Activated B cell treated with CpG ODN at 0.5 μM for 24 hours (primary cell): ENCODE results near the gene PRRT2. TPM values are rescaled to one million over a fixed set of nuclear protein-coding genes. Genes with fewer than 3 reads are reported as not detected.
A peak's percentile ranks its signal among the peaks of the same experiment; 100 is the strongest.

ENCODE experiments used
- ATAC-seq: fragments of 200-7000 bp; cut with Tn5 transposase; one replicate; pipeline ENCODE4 v1.10.0; 2021; ENCODE audit warnings: low read depth, mild to moderate bottlenecking, moderate library complexity
- CTCF ChIA-PET: fragments of 350-600 bp; sonication (Branson Sonifier 250); formaldehyde crosslinking; loops from one replicate; lab custom pipeline; 2021; ENCODE audit warnings: antibody characterized with exemption; lab: Charles Lee
- POLR2A ChIA-PET: fragments of 350-600 bp; sonication (Branson Sonifier 250); formaldehyde crosslinking; loops from one replicate; lab custom pipeline; 2021; ENCODE audit warnings: antibody characterized with exemption; lab: Charles Lee
- DNase-seq: peaks from one replicate; pipeline ENCODE4 v3.0.0; 2022
- H3K27ac Mint-ChIP-seq: one replicate; pipeline ENCODE4 v1.8.0; 2020; ENCODE audit warnings: mixed read lengths
- H3K27me3 Mint-ChIP-seq: one replicate; pipeline ENCODE4 v1.8.0; 2021; ENCODE audit warnings: mixed read lengths
- H3K36me3 Mint-ChIP-seq: one replicate; pipeline ENCODE4 v1.8.0; 2021; ENCODE audit warnings: low read depth, mixed read lengths
- H3K4me1 Mint-ChIP-seq: one replicate; pipeline ENCODE4 v1.8.0; 2021; ENCODE audit warnings: mixed read lengths
- H3K4me3 Mint-ChIP-seq: one replicate; pipeline ENCODE4 v1.8.0; 2020; ENCODE audit warnings: mild to moderate bottlenecking, mixed read lengths
- H3K9me3 Mint-ChIP-seq: one replicate; pipeline ENCODE4 v1.8.0; 2020; ENCODE audit warnings: mixed read lengths
- CTCF ChIP-seq: fragments of 200-600 bp; IDR thresholded peaks from one replicate; pipeline ENCODE4 v1.8.0; 2022; ENCODE audit warnings: antibody characterized with exemption, mild to moderate bottlenecking
- intact Hi-C: fragments of 100-400 bp; cut with micrococcal nuclease; formaldehyde crosslinking; loops from one replicate; pipeline ENCODE4 v1.15.1; 2024
- total RNA-seq: library from RNA; stranded (reverse); gene quantifications from 2 replicates; pipeline ENCODE4 v1.2.3, GENCODE V29; 2022

Gene PRRT2
- 0.11 and 0.54 TPM in 2 replicates for total RNA-seq

GRCh38 chr16:29811896-29812665 lies at the start of gene PRRT2:
Gene PRRT2 (plus strand): TSS chr16:29812193. CDS start chr16:29813055, 862 bp downstream.
- DNase-seq: peak; percentile 41
- H3K9me3 Mint-ChIP-seq: no peaks in the 10 kb centered on the region
- POLR2A ChIA-PET: interaction anchor here (0.5 to 1.4 kb wide), 5 partner anchors 9 to 168 kb away, joined by 4 to 7 read pairs (median 5); partner anchors contain the start of gene TAOK2
- ATAC-seq: no peak
- H3K4me3 Mint-ChIP-seq: peak within 1 kb of the TSS; percentile 80
- no peak for TF ChIP-seq CTCF
- peaks cover 29% of the 10 kb centered on the region for H3K36me3 Mint-ChIP-seq
- intact Hi-C loops: loop anchor here (2.0 kb wide), 1 partner anchor 209 kb away; no protein-coding TSS in a partner anchor
- H3K27me3 Mint-ChIP-seq: no peaks in the 10 kb centered on the region
- CTCF ChIA-PET: no interaction called here
- H3K27ac Mint-ChIP-seq: peak within 1 kb of the TSS; percentile 53
- peaks cover 64% of the 10 kb centered on the region for H3K4me1 Mint-ChIP-seq

GRCh38 chr16:29763326-29763725 lies 48.7 kb upstream of the PRRT2 start:
- ATAC-seq: no peak
- CTCF ChIA-PET: interaction anchor here (0.6 kb wide), 1 partner anchor 9 kb away, joined by 3 read pairs; no protein-coding TSS in a partner anchor
- peaks cover 1% of the 10 kb centered on the region for H3K4me1 Mint-ChIP-seq
- no peaks in the 10 kb centered on the region for H3K27me3 Mint-ChIP-seq
- no peak for TF ChIP-seq CTCF
- H3K36me3 Mint-ChIP-seq: no peaks in the 10 kb centered on the region
- H3K9me3 Mint-ChIP-seq: no peaks in the 10 kb centered on the region
- intact Hi-C loops: no loop called here
- no peak overlapping the region for H3K4me3 Mint-ChIP-seq
- DNase-seq: no peak
- POLR2A ChIA-PET: no interaction called here
- no peak overlapping the region for H3K27ac Mint-ChIP-seq

GRCh38 chr16:29765167-29766032 lies 46.6 kb upstream of the PRRT2 start:
- no peaks in the 10 kb centered on the region for H3K27me3 Mint-ChIP-seq
- intact Hi-C loops: no loop called here
- H3K36me3 Mint-ChIP-seq: no peaks in the 10 kb centered on the region
- ATAC-seq (no peak), DNase-seq (no peak)
- TF ChIP-seq CTCF: no peak
- no peak overlapping the region for H3K27ac Mint-ChIP-seq
- H3K4me3 Mint-ChIP-seq: no peak overlapping the region
- POLR2A ChIA-PET: interaction anchor here (0.7 to 1.0 kb wide), 2 partner anchors 14 to 152 kb away, joined by 3 to 10 read pairs; no protein-coding TSS in a partner anchor
- H3K9me3 Mint-ChIP-seq: no peaks in the 10 kb centered on the region
- CTCF ChIA-PET: no interaction called here
- no peaks in the 10 kb centered on the region for H3K4me1 Mint-ChIP-seq

- intact Hi-C loops: no loop called here
- Mint-ChIP-seq H3K36me3 (no peaks in the 10 kb centered on the region), H3K27me3 (no peaks in the 10 kb centered on the region), H3K9me3 (no peaks in the 10 kb centered on the region), H3K4me1 (no peaks in the 10 kb centered on the region), H3K4me3 (no peak overlapping the region), H3K27ac (no peak overlapping the region)
- DNase-seq: no peak
- CTCF ChIA-PET: no interaction called here
- TF ChIP-seq CTCF: no peak
- POLR2A ChIA-PET: interaction anchor here (0.7 kb wide), 1 partner anchor 51 kb away, joined by 4 read pairs; no protein-coding TSS in a partner anchor
- no peak for ATAC-seq
Measured at GRCh38 chr16:29766571-29766970, 45.4 kb upstream of the PRRT2 start.
